ENCODE results near the gene DRC3.

- TF ChIP-seq CTCF (IDR thresholded peaks at IDR 0.05; ENCODE audit: low read depth, low read length, missing input control) (no peak), ATF3 (IDR thresholded peaks at IDR 0.05) (no peak), EGR1 (IDR thresholded peaks at IDR 0.05; ENCODE audit: low read depth in 2 of 2) (peak in 1 of 2 donors; percentile 39), RXRA (IDR thresholded peaks at IDR 0.05) (peak; percentile 41 to 77), TAF1 (conservative IDR thresholded peaks at IDR 0.05) (no peak), HNF4A (conservative IDR thresholded peaks at IDR 0.05) (peak; percentile 66 to 76), SP1 (IDR thresholded peaks at IDR 0.05) (peak; percentile 75), ZBTB33 (IDR thresholded peaks at IDR 0.05) (peak; percentile 56), REST (IDR thresholded peaks at IDR 0.05) (peak; percentile 50), MAX (IDR thresholded peaks at IDR 0.05) (peak; percentile 73)
These were observed 45.3 kb downstream of the DRC3 start for GRCh38 chr17:18017958-18018357.
